Ovary (tissue), 9 donors: Measurements from ENCODE around the gene ADAMTS3. TPM values are rescaled to one million over a fixed set of nuclear protein-coding genes. Genes with fewer than 3 reads are reported as not detected.

ENCODE experiments used
- DNase-seq, 5 donors: peaks; one replicate each; pipeline ENCODE4 v3.0.0-alpha.2; 2019 to 2020
- H3K27ac ChIP-seq, 2 donors: fragments of 200-600 bp; one replicate each; pipeline versions ENCODE4 v1.5.1 to v1.8.0; 2019 to 2022
- H3K27me3 ChIP-seq: fragments of 200-600 bp; one replicate; pipeline ENCODE4 v1.8.0; 2022
- H3K36me3 ChIP-seq: fragments of 200-600 bp; sonication (generic); one replicate; pipeline ENCODE4 v1.5.1; 2019
- H3K4me1 ChIP-seq: one replicate; pipeline ENCODE4 v1.8.1; 2013; ENCODE audit warnings: mild to moderate bottlenecking, moderate library complexity; ENCODE audit not compliant: insufficient read depth
- H3K4me3 ChIP-seq: fragments of 200-600 bp; sonication (generic); one replicate; pipeline ENCODE4 v1.5.1; 2017
- H3K9me3 ChIP-seq, 2 donors: fragments of 200-600 bp in 1 of 2; sonication (generic) in 1 of 2; one replicate each; pipeline versions ENCODE4 v1.5.1 to v1.8.1; 2013 to 2019; ENCODE audit warnings: mild to moderate bottlenecking in 1 of 2, moderate library complexity in 1 of 2
- EP300 ChIP-seq: sonication (generic); formaldehyde crosslinking; IDR thresholded peaks from one replicate; pipeline ENCODE4 v1.6.1; 2017; ENCODE audit warnings: antibody characterized with exemption
- POLR2A ChIP-seq: fragments of 450-650 bp; IDR thresholded peaks from one replicate; pipeline ENCODE4 v1.6.1; 2017; ENCODE audit warnings: antibody characterized with exemption, mild to moderate bottlenecking, moderate library complexity
- WGBS, 3 donors: extraction: QIAGEN DNeasy Blood & Tissue Kit in 1 of 3; methylation state at CpG; one replicate each; pipeline versions ENCODE4 v1.1.5 to v1.1.7; 2013 to 2017; 5-methylcytosine and 5-hydroxymethylcytosine counted together
- intact Hi-C, 4 donors: fragments of 100-400 bp; cut with DNase I; formaldehyde crosslinking; loops; one replicate each; pipeline versions ENCODE4 v1.11.0 to v1.15.1; 2022 to 2023
- polyA plus RNA-seq, 2 donors: library from polyadenylated mRNA; stranded (reverse); fragments of 200-250 nt in 1 of 2; fragments of 350-450 nt in 1 of 2; fragmentation: Illumina TruSeq in 1 of 2; extraction: RNeasy Lipid Tissue Mini Kit (QIAGEN cat#74804) in 1 of 2; gene quantifications; one replicate each; pipeline ENCODE4 v1.2.3, GENCODE V29; 2013 to 2014
- total RNA-seq, 7 donors: library from RNA; depleted of rRNA in 2 of 7; stranded (reverse); fragments of >200 nt in 2 of 7; fragmentation: NEBNext Ultra II Directional in 3 of 7; extraction: Animal tissue kit (Norgen Biotek cat#: 25700) in 3 of 7; gene quantifications; one replicate each; pipeline versions ENCODE4 v1.1.0 to v1.2.4, GENCODE V29; 2016 to 2023
- TF ChIP-seq, protein P1 (sequence below), 3 donors: fragments of 450-650 bp in 2 of 3; fragments of 200-600 bp in 1 of 3; IDR thresholded peaks; one replicate each; pipeline versions ENCODE4 v1.5.1 to v1.8.0; 2016 to 2022; ENCODE audit warnings: antibody characterized with exemption in 3 of 3, mild to moderate bottlenecking in 1 of 3
- donor health status: DM: no; HTN: no; CAD: no; lungs with moderate emphysema.
- donor health status: DM: no; HTN: no; CAD: no.
- donor health status: Bipolar disorder and iron deficiency.
- donor health status: DM: yes; HTN: yes; CAD: no.
- donor health status: DM: no; HTN: no; CAD: no.
- donor health status: DM: yes; HTN: yes; CAD: no.

ADAMTS3 gene
- total and polyA plus RNA-seq, 9 donors = 1.2 to 6.6 (median 4.6) TPM

DNA sequence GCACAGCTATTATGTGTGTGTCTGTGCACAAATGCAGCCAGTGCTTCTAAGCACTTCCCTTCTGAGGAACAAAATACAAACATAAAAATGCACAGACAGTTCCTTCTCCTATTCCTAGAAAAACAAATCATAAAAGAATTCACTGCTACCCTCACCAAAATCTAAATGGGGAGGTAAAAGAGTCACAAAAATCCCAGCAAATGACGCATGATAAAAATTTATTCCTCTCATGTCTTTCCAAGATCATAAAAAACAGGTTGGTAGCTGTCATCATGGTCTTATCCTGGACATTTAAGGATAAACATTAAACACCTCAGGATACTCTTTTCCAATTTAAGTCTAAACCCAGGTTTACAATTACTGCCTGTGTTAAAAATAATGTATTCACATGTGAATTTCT, 124.9 kb downstream of the ADAMTS3 start:
- H3K4me1 ChIP-seq = no peaks in the 10 kb centered on the region
- intact Hi-C loops = no loop called here
- no peaks in the 10 kb centered on the region for H3K27me3 ChIP-seq
- H3K9me3 ChIP-seq = no peaks in the 10 kb centered on the region
- no peak for DNase-seq
- WGBS, 3 donors = 79 to 97% (median 97%) methylated on average over 1 of the region's 1 CpG
- no peak overlapping the region for H3K27ac ChIP-seq
- TF ChIP-seq, protein P1, sequence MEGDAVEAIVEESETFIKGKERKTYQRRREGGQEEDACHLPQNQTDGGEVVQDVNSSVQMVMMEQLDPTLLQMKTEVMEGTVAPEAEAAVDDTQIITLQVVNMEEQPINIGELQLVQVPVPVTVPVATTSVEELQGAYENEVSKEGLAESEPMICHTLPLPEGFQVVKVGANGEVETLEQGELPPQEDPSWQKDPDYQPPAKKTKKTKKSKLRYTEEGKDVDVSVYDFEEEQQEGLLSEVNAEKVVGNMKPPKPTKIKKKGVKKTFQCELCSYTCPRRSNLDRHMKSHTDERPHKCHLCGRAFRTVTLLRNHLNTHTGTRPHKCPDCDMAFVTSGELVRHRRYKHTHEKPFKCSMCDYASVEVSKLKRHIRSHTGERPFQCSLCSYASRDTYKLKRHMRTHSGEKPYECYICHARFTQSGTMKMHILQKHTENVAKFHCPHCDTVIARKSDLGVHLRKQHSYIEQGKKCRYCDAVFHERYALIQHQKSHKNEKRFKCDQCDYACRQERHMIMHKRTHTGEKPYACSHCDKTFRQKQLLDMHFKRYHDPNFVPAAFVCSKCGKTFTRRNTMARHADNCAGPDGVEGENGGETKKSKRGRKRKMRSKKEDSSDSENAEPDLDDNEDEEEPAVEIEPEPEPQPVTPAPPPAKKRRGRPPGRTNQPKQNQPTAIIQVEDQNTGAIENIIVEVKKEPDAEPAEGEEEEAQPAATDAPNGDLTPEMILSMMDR (IDR thresholded peaks at IDR 0.05) = no peak
- H3K36me3 ChIP-seq = no peaks in the 10 kb centered on the region
- no peak overlapping the region for H3K4me3 ChIP-seq

DNA sequence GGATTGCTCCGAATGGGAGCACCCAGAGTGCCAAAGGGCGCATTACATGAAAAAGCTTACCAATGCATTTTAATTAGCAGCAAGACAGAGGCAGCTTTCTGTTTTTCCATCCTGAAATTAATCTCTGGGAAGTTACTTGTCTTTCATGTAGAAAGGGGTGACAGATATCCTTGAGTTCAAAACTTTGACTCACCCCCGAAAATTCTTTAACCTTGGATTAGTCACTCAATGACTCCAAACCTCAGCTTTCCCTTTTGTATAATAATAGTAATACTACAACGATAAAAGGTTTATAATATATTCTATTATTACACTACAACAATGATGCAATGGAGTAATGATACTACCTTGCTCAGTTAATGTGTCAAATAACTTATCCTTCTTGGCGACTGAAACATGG, 126.3 kb downstream of the ADAMTS3 start:
- DNase-seq = no peak
- intact Hi-C loops = no loop called here
- H3K27me3 ChIP-seq = no peaks in the 10 kb centered on the region
- no peaks in the 10 kb centered on the region for H3K4me1 ChIP-seq
- no peaks in the 10 kb centered on the region for H3K9me3 ChIP-seq
- no peak overlapping the region for H3K4me3 ChIP-seq
- no peaks in the 10 kb centered on the region for H3K36me3 ChIP-seq
- H3K27ac ChIP-seq = no peak overlapping the region
- TF ChIP-seq EP300 = no peak
- TF ChIP-seq POLR2A = no peak
- TF ChIP-seq, protein P1 (IDR thresholded peaks at IDR 0.05) = no peak
- 93 to 95% (median 94%) methylated on average over 5 of the region's 5 CpGs for WGBS, 3 donors

DNA sequence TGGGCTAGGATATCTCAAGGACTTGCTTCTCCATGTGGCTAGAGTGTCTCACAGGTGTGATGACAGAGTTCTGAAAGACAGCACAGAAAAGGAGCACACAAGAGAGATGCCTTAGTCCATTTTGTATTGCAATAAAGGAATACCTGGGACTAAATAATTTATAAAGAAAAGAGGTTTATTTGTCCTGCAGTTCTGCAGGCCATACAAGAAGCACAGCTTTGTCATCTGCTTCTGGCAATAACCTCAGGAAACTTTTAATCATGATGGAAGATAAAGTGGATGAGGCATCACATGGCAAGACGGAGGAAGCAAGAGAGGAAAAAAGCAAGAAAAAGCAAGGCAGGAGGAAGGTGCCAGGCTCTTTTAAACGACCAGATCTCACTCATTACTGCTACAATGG, 126.9 kb downstream of the ADAMTS3 start:
- no peaks in the 10 kb centered on the region for H3K4me1 ChIP-seq
- H3K27ac ChIP-seq = no peak overlapping the region
- WGBS, 3 donors = 78 to 84% (median 82%) methylated on average over 2 of the region's 2 CpGs
- TF ChIP-seq, protein P1 (IDR thresholded peaks at IDR 0.05) = no peak
- TF ChIP-seq POLR2A (no peak), EP300 (no peak)
- intact Hi-C loops = no loop called here
- H3K27me3 ChIP-seq = no peaks in the 10 kb centered on the region
- no peaks in the 10 kb centered on the region for H3K36me3 ChIP-seq
- no peak for DNase-seq
- no peak overlapping the region for H3K4me3 ChIP-seq
- H3K9me3 ChIP-seq = no peaks in the 10 kb centered on the region

DNA sequence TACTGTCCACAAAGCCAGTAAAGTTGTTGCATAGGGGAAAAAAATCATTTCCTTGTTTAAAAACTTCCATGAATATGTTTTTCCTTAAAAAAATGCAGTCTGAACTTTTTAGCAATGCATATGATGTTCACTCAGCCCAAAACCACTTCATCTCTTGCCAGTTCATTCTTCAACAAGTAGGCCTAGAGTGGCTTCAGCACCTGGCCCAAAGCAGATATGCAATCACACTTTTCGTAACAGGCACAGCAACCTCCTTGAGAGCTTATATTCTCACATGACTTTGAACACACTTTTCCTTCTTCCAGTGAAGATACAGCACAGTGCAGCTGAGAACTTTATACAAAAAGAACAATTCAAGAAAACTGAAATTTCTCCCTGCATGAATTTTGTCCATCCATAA, 128.6 kb downstream of the ADAMTS3 start:
- TF ChIP-seq EP300 (no peak), POLR2A (no peak)
- TF ChIP-seq, protein P1 (IDR thresholded peaks at IDR 0.05) = no peak
- Histone ChIP-seq H3K9me3 (no peaks in the 10 kb centered on the region), H3K27me3 (no peaks in the 10 kb centered on the region), H3K4me1 (no peaks in the 10 kb centered on the region), H3K4me3 (no peak overlapping the region), H3K36me3 (no peaks in the 10 kb centered on the region), H3K27ac (no peak overlapping the region)
- intact Hi-C loops = no loop called here
- DNase-seq = no peak
- WGBS, 3 donors = 75 to 86% (median 77%) methylated on average over 1 of the region's 1 CpG

DNA sequence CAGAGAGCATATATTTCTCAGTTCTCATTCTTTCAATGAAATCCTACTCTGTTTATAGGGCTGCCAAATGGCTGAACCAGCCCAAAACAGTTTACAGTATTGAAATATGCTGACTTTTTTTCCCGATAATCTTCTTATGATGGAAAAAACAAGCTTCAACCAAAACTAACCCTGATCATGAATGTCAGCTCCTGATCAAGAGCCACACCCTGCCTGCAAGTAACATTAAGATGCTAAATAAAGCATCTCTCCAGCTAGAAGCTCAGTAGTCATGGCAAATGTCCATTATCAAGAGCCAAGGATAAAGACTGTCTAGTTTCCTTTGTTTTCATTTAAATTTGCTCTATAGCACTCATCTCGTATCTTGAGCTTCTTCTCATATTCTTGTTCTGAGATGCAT, 136.0 kb downstream of the ADAMTS3 start:
- intact Hi-C loops = no loop called here
- WGBS, 3 donors = 60 to 70% (median 61%) methylated on average over 2 of the region's 2 CpGs
- H3K4me3 ChIP-seq = no peak overlapping the region

More for the DNA sequence above, 136.0 kb downstream of the ADAMTS3 start:
- DNase-seq = no peak
- no peak for TF ChIP-seq EP300
- TF ChIP-seq POLR2A = no peak
- TF ChIP-seq, protein P1 (IDR thresholded peaks at IDR 0.05) = no peak
- no peaks in the 10 kb centered on the region for H3K27me3 ChIP-seq
- H3K9me3 ChIP-seq = no peaks in the 10 kb centered on the region
- H3K36me3 ChIP-seq = no peaks in the 10 kb centered on the region
- H3K27ac ChIP-seq = no peak overlapping the region
- peaks cover 2% of the 10 kb centered on the region for H3K4me1 ChIP-seq
